Loucy (cell line): Measurements from ENCODE around the gene IBA57.

Experiments used
- CTCF ChIP-seq: fragments of 200-600 bp; sonication (generic); conservative IDR thresholded peaks from 2 replicates; pipeline ENCODE4 v1.5.1; 2014; ENCODE audit warnings: mild to moderate bottlenecking, antibody characterized with exemption, low read length
- EZH2phosphoT487 ChIP-seq: fragments of 200-600 bp; IDR thresholded peaks from 2 replicates; pipeline ENCODE4 v1.6.1; 2018; ENCODE audit warnings: antibody characterized with exemption, mild to moderate bottlenecking, moderate library complexity, borderline replicate concordance

- TF ChIP-seq CTCF (no peak), EZH2phosphoT487 (no peak)
These were observed 9.1 kb upstream of the IBA57 start for GRCh38 chr1:228156515-228156881.
